CD4-positive, alpha-beta T cell (primary cell): ENCODE measurements around the gene C1R. TPM values are rescaled to one million over a fixed set of nuclear protein-coding genes. Genes with fewer than 3 reads are reported as not detected.

ENCODE experiments used
- ATAC-seq: fragments of 200-7000 bp; cut with Tn5 transposase; one replicate; pipeline ENCODE4 v1.10.0; 2022; ENCODE audit warnings: mild to moderate bottlenecking; ENCODE audit not compliant: poor library complexity
- CTCF ChIA-PET: fragments of 350-600 bp; sonication (Branson Sonifier 250); formaldehyde crosslinking; loops from one replicate; lab custom pipeline; 2021; ENCODE audit warnings: antibody characterized with exemption, inconsistent platforms; lab: Charles Lee
- POLR2A ChIA-PET: fragments of 350-600 bp; sonication (Branson Sonifier 250); formaldehyde crosslinking; loops from one replicate; lab custom pipeline; 2021; ENCODE audit warnings: antibody characterized with exemption, inconsistent platforms; lab: Charles Lee
- DNase-seq, 14 experiments: peaks; one replicate each; pipeline ENCODE4 v3.0.0-alpha.2; 2013 to 2020; ENCODE audit warnings: mixed read lengths in 2 of 14
- H3K27ac ChIP-seq, 2 donors: one replicate each; pipeline versions ENCODE4 v1.5.1 to v1.7.0; 2013; ENCODE audit warnings: low read length in 2 of 2, low read depth in 1 of 2, mild to moderate bottlenecking in 1 of 2
- H3K27me3 ChIP-seq, 2 experiments: 1 replicate in 1 of 2; 2 replicates in 1 of 2; pipeline versions ENCODE4 v1.6.1 to v1.7.0; 2013; ENCODE audit warnings: low read length in 2 of 2, control low read depth in 1 of 2, mild to moderate bottlenecking in 1 of 2, moderate library complexity in 1 of 2; ENCODE audit not compliant: insufficient read depth in 2 of 2, control insufficient read depth in 1 of 2
- H3K36me3 ChIP-seq: one replicate; pipeline ENCODE4 v1.6.1; 2013; ENCODE audit warnings: low read length, control low read depth; ENCODE audit not compliant: insufficient read depth
- H3K4me1 ChIP-seq: one replicate; pipeline ENCODE4 v1.6.1; 2013; ENCODE audit warnings: low read length, control low read depth; ENCODE audit not compliant: insufficient read depth
- H3K4me3 ChIP-seq: one replicate; pipeline ENCODE4 v1.5.1; 2013; ENCODE audit warnings: mild to moderate bottlenecking, low read length, moderate library complexity
- H3K9me3 ChIP-seq, 2 experiments: 1 replicate in 1 of 2; 2 replicates in 1 of 2; pipeline versions ENCODE4 v1.6.1 to v1.7.0; 2013; ENCODE audit warnings: low read length in 2 of 2, mild to moderate bottlenecking in 2 of 2, control low read depth in 1 of 2, moderate library complexity in 1 of 2; ENCODE audit not compliant: control insufficient read depth in 1 of 2, insufficient read depth in 1 of 2
- H3K27ac Mint-ChIP-seq: one replicate; pipeline ENCODE4 v1.8.0; 2020; ENCODE audit warnings: mixed read lengths
- H3K27me3 Mint-ChIP-seq: one replicate; pipeline ENCODE4 v1.8.0; 2021; ENCODE audit warnings: mixed read lengths
- H3K36me3 Mint-ChIP-seq: one replicate; pipeline ENCODE4 v1.8.0; 2021; ENCODE audit warnings: low read depth, mixed read lengths
- H3K4me1 Mint-ChIP-seq: one replicate; pipeline ENCODE4 v1.8.0; 2021; ENCODE audit warnings: low read depth, mixed read lengths
- H3K4me3 Mint-ChIP-seq: one replicate; pipeline ENCODE4 v1.8.0; 2020; ENCODE audit warnings: mild to moderate bottlenecking, mixed read lengths
- H3K9me3 Mint-ChIP-seq: one replicate; pipeline ENCODE4 v1.8.0; 2020; ENCODE audit warnings: mixed read lengths
- intact Hi-C, 2 experiments: fragments of 100-400 bp; cut with DNase I in 1 of 2; cut with micrococcal nuclease in 1 of 2; formaldehyde crosslinking; loops; one replicate each; pipeline versions ENCODE4 v1.15.1 to v1.9.0; 2023 to 2025; cut with DNase I, micrococcal nuclease
- total RNA-seq, 174 experiments: library from RNA in 2 of 174; stranded (reverse) in 2 of 174; gene quantifications; one replicate each; pipeline ENCODE4 v1.2.3 and lab custom pipeline; 2021 to 2026
- TF ChIP-seq, protein P1 (sequence below): fragments of 200-600 bp; IDR thresholded peaks from one replicate; pipeline ENCODE4 v1.8.0; 2022; ENCODE audit warnings: antibody characterized with exemption, mild to moderate bottlenecking

Gene C1R
- total RNA-seq, 2 experiments from 2014 or later, result 3.1 to 4.0 TPM

DNA sequence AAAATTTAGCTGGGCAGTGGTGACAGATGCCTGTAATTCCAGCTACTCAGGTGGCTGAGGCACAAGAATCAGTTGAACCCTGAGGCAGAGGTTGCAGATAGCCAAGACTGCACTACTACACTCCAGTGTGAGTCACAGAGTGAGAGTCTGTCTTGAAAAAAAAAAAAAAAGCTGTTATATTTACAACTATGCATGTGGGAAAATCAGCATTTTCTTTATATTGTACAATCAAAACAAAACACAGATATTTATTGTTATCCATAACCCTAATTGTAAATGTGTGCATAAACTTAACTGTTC is 12.5 kb downstream of the C1R start:
- TF ChIP-seq, protein P1, sequence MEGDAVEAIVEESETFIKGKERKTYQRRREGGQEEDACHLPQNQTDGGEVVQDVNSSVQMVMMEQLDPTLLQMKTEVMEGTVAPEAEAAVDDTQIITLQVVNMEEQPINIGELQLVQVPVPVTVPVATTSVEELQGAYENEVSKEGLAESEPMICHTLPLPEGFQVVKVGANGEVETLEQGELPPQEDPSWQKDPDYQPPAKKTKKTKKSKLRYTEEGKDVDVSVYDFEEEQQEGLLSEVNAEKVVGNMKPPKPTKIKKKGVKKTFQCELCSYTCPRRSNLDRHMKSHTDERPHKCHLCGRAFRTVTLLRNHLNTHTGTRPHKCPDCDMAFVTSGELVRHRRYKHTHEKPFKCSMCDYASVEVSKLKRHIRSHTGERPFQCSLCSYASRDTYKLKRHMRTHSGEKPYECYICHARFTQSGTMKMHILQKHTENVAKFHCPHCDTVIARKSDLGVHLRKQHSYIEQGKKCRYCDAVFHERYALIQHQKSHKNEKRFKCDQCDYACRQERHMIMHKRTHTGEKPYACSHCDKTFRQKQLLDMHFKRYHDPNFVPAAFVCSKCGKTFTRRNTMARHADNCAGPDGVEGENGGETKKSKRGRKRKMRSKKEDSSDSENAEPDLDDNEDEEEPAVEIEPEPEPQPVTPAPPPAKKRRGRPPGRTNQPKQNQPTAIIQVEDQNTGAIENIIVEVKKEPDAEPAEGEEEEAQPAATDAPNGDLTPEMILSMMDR, result no peak
- DNase-seq (no peak), ATAC-seq (no peak)
- ChIA-PET POLR2A (no interaction called here), CTCF (no interaction called here)
- no peaks in the 10 kb centered on the region for H3K9me3 ChIP-seq
- no peak overlapping the region for H3K27ac ChIP-seq
- no peaks in the 10 kb centered on the region for H3K4me1 Mint-ChIP-seq
- no peaks in the 10 kb centered on the region for H3K36me3 Mint-ChIP-seq
- H3K9me3 Mint-ChIP-seq, result no peaks in the 10 kb centered on the region
- no peaks in the 10 kb centered on the region for H3K27me3 ChIP-seq
- H3K27ac Mint-ChIP-seq, result no peak overlapping the region
- H3K4me1 ChIP-seq, result no peaks in the 10 kb centered on the region
- intact Hi-C loops, result loop anchor here in 1 of 2 experiments (5.0 kb wide), 1 partner anchor 42 kb away; no protein-coding TSS in a partner anchor
- no peak overlapping the region for H3K4me3 ChIP-seq
- no peaks in the 10 kb centered on the region for H3K27me3 Mint-ChIP-seq
- H3K4me3 Mint-ChIP-seq, result no peak overlapping the region
- H3K36me3 ChIP-seq, result no peaks in the 10 kb centered on the region

GRCh38 chr12:7078163-7078562 is 14.1 kb downstream of the C1R start:
- no peak overlapping the region for H3K4me3 Mint-ChIP-seq
- intact Hi-C loops, result no loop called here
- ATAC-seq, result no peak
- Histone ChIP-seq H3K36me3 (no peaks in the 10 kb centered on the region), H3K4me3 (no peak overlapping the region), H3K9me3 (no peaks in the 10 kb centered on the region), H3K4me1 (no peaks in the 10 kb centered on the region), H3K27ac (no peak overlapping the region), H3K27me3 (no peaks in the 10 kb centered on the region)
- peaks cover 5% of the 10 kb centered on the region for H3K27me3 Mint-ChIP-seq
- TF ChIP-seq, protein P1, result no peak
- ChIA-PET CTCF (no interaction called here), POLR2A (no interaction called here)
- no peaks in the 10 kb centered on the region for H3K9me3 Mint-ChIP-seq
- H3K36me3 Mint-ChIP-seq, result no peaks in the 10 kb centered on the region
- no peaks in the 10 kb centered on the region for H3K4me1 Mint-ChIP-seq
- no peak overlapping the region for H3K27ac Mint-ChIP-seq
- no peak for DNase-seq

- no peak for ATAC-seq
- no peak overlapping the region for H3K27ac ChIP-seq
- no peaks in the 10 kb centered on the region for H3K4me1 ChIP-seq
- DNase-seq, result no peak
- H3K27ac Mint-ChIP-seq, result no peak overlapping the region
- no peak overlapping the region for H3K4me3 ChIP-seq
- no peaks in the 10 kb centered on the region for H3K36me3 ChIP-seq
- no peaks in the 10 kb centered on the region for H3K27me3 ChIP-seq
- no peaks in the 10 kb centered on the region for H3K4me1 Mint-ChIP-seq
- intact Hi-C loops, result no loop called here
- no peaks in the 10 kb centered on the region for H3K9me3 ChIP-seq
- peaks cover 5% of the 10 kb centered on the region for H3K27me3 Mint-ChIP-seq
- TF ChIP-seq, protein P1, result no peak
- ChIA-PET CTCF (no interaction called here), POLR2A (interaction anchor here (0.5 kb wide), 1 partner anchor 500 kb away, joined by 4 read pairs; no protein-coding TSS in a partner anchor)
- no peak overlapping the region for H3K4me3 Mint-ChIP-seq
- no peaks in the 10 kb centered on the region for H3K36me3 Mint-ChIP-seq
- no peaks in the 10 kb centered on the region for H3K9me3 Mint-ChIP-seq
These were observed 15.8 kb downstream of the C1R start for GRCh38 chr12:7076493-7076892.
